ENCODE results near the gene NIM1K. TPM values are rescaled to one million over a fixed set of nuclear protein-coding genes. Genes with fewer than 3 reads are reported as not detected.

The NIM1K gene
- total and polyA plus RNA-seq, 2 of the 4 experiments (the other 2 are of a cell fraction), result 0.54 to 0.68 TPM

DNA sequence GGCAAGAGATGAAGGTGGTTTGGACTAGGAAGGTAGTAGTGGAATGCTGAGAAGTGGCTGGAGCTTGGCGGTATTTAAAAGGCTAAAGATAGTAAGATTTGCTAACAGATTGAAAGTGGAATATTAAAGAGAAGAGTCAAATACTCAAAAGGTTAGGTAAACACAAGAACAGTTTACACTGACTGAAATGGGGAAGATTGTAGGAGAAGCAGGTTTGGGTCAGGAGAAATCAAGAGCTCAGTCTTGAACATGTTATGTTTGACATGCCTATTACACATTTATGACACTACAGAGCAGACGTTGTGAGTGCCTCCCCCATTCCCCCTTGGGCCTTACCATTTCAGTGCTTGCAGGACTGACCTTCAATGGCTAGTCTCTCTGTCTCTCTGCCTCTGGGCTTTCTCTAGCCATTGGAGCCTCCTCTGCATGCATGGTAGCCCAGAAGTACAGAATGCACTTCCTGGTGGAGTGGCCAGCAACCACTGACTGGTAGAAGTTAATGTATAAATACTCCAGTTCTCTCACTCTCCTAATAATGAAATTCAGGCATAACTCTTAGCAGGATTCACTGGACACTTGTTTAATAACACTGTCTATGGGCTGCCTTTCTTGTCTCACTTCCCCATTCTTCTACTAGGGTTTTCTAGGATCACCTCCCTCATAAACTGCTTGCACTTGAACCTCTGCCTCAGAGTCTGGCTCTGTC is 64.4 kb downstream of the NIM1K start:
- Histone ChIP-seq H2AK9ac (replicated peaks; ENCODE audit: low read depth, low read length, poor library complexity) (no peak overlapping the region), H3K18ac (ENCODE audit: low read depth, low read length) (no peak overlapping the region), H3K27me3 (ENCODE audit: control insufficient read depth, insufficient read depth, low read length) (peaks cover 2% of the 10 kb centered on the region), H3K9me3 (ENCODE audit: control insufficient read depth, insufficient read depth, low read length) (no peaks in the 10 kb centered on the region), H3K23ac (ENCODE audit: low read depth, low read length) (no peak overlapping the region), H3K79me1 (ENCODE audit: low read depth in 1 of 2, low read length in 2 of 2) (no peaks in the 10 kb centered on the region), H3K27ac (ENCODE audit: insufficient read depth, low read length) (no peak overlapping the region), H4K5ac (ENCODE audit: low read depth, low read length) (no peak overlapping the region), H3K4me1 (ENCODE audit: control insufficient read depth, insufficient read depth, low read length) (no peaks in the 10 kb centered on the region), H2AFZ (replicated peaks; ENCODE audit: low read length, poor library complexity) (no peak overlapping the region), H3K4ac (ENCODE audit: low read depth, low read length) (no peak overlapping the region), H3K9ac (ENCODE audit: low read depth, low read length) (no peak overlapping the region), H4K91ac (ENCODE audit: insufficient read depth, low read depth, low read length) (no peak overlapping the region), H4K20me1 (ENCODE audit: insufficient read depth, low read length) (no peaks in the 10 kb centered on the region), H3K36me3 (ENCODE audit: control insufficient read depth, insufficient read depth, low read length) (no peaks in the 10 kb centered on the region), H2BK20ac (ENCODE audit: low read depth, low read length) (no peak overlapping the region), H4K8ac (ENCODE audit: low read depth in 2 of 2, low read length in 2 of 2) (no peak overlapping the region), H2BK15ac (ENCODE audit: low read depth, low read length) (no peak overlapping the region), H3K14ac (replicated peaks; ENCODE audit: low read depth, low read length) (no peak overlapping the region), H2BK120ac (ENCODE audit: low read depth, low read length) (no peak overlapping the region), H2AK5ac (ENCODE audit: low read depth, low read length) (no peak overlapping the region), H2BK5ac (ENCODE audit: low read depth, low read length, poor library complexity, severe bottlenecking) (no peak overlapping the region), H3K4me3 (ENCODE audit: insufficient read depth, low read depth, low read length) (no peak overlapping the region), H3K9me1 (ENCODE audit: insufficient read depth, low read length) (no peaks in the 10 kb centered on the region), H3K56ac (ENCODE audit: extremely low read depth, insufficient read depth, low read length) (no peak overlapping the region), H3K4me2 (ENCODE audit: low read depth, low read length) (no peak overlapping the region)
- in situ Hi-C loops (cut with MboI; ENCODE audit: low sequenced_read_pairs), result no loop called here
- CTCF ChIA-PET, result no interaction called here
- ATAC-seq (ENCODE audit: low read depth) (no peak), DNase-seq (no peak)
- TF ChIP-seq POLR2A (IDR thresholded peaks at IDR 0.05; ENCODE audit: low read depth, low read length) (no peak), RAD21 (IDR thresholded peaks at IDR 0.05; ENCODE audit: low read length) (no peak), FOS (IDR thresholded peaks at IDR 0.05; ENCODE audit: low read depth, low read length) (no peak), RCOR1 (IDR thresholded peaks at IDR 0.05; ENCODE audit: insufficient replicate concordance, low read length) (no peak), MAFK (IDR thresholded peaks at IDR 0.05; ENCODE audit: low read depth, low read length) (no peak), NFE2L2 (IDR thresholded peaks at IDR 0.05; ENCODE audit: low read depth, low read length) (no peak), MXI1 (IDR thresholded peaks at IDR 0.05; ENCODE audit: borderline replicate concordance, low read depth, low read length) (no peak), MAZ (IDR thresholded peaks at IDR 0.05; ENCODE audit: borderline replicate concordance, low read depth, low read length) (no peak), BHLHE40 (IDR thresholded peaks at IDR 0.05; ENCODE audit: low read depth, low read length) (no peak), SMC3 (IDR thresholded peaks at IDR 0.05; ENCODE audit: low read depth, low read length) (no peak), RFX5 (IDR thresholded peaks at IDR 0.05; ENCODE audit: low read depth, low read length) (no peak), CHD1 (IDR thresholded peaks at IDR 0.05; ENCODE audit: low read depth, low read length) (no peak), CEBPB (IDR thresholded peaks at IDR 0.05; ENCODE audit: low read depth, low read length) (no peak)
- TF ChIP-seq, protein P1, sequence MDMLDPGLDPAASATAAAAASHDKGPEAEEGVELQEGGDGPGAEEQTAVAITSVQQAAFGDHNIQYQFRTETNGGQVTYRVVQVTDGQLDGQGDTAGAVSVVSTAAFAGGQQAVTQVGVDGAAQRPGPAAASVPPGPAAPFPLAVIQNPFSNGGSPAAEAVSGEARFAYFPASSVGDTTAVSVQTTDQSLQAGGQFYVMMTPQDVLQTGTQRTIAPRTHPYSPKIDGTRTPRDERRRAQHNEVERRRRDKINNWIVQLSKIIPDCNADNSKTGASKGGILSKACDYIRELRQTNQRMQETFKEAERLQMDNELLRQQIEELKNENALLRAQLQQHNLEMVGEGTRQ (IDR thresholded peaks at IDR 0.05; ENCODE audit: low read depth, low read length), result no peak
- TF ChIP-seq, protein P2, sequence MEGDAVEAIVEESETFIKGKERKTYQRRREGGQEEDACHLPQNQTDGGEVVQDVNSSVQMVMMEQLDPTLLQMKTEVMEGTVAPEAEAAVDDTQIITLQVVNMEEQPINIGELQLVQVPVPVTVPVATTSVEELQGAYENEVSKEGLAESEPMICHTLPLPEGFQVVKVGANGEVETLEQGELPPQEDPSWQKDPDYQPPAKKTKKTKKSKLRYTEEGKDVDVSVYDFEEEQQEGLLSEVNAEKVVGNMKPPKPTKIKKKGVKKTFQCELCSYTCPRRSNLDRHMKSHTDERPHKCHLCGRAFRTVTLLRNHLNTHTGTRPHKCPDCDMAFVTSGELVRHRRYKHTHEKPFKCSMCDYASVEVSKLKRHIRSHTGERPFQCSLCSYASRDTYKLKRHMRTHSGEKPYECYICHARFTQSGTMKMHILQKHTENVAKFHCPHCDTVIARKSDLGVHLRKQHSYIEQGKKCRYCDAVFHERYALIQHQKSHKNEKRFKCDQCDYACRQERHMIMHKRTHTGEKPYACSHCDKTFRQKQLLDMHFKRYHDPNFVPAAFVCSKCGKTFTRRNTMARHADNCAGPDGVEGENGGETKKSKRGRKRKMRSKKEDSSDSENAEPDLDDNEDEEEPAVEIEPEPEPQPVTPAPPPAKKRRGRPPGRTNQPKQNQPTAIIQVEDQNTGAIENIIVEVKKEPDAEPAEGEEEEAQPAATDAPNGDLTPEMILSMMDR (conservative IDR thresholded peaks at IDR 0.05; ENCODE audit: low read depth, low read length), result no peak
- TF ChIP-seq, protein P3, sequence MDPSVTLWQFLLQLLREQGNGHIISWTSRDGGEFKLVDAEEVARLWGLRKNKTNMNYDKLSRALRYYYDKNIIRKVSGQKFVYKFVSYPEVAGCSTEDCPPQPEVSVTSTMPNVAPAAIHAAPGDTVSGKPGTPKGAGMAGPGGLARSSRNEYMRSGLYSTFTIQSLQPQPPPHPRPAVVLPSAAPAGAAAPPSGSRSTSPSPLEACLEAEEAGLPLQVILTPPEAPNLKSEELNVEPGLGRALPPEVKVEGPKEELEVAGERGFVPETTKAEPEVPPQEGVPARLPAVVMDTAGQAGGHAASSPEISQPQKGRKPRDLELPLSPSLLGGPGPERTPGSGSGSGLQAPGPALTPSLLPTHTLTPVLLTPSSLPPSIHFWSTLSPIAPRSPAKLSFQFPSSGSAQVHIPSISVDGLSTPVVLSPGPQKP (IDR thresholded peaks at IDR 0.05; ENCODE audit: borderline replicate concordance, low read depth, low read length), result no peak
- no TSS peak for BruUV-seq (replicated peaks)
- POLR2A ChIA-PET (ENCODE audit: unreplicated experiment), result no interaction called here
- dilution Hi-C loops (cut with HindIII; ENCODE audit: low sequenced_read_pairs, unreplicated experiment), result no loop called here
- WGBS, 2 experiments (ENCODE audit: extremely low coverage in 2 of 2, insufficient read length in 1 of 2), result 100% methylated on average over 1 of the region's 2 CpGs; no CpG with 5 or more reads in 1 of the 2 experiments
- intact Hi-C loops (cut with micrococcal nuclease), result no loop called here

Data from IMR-90 (cell line).